ENCODE results near the gene ADAM12. TPM values are rescaled to one million over a fixed set of nuclear protein-coding genes. Genes with fewer than 3 reads are reported as not detected.

The ADAM12 gene
- total and polyA plus RNA-seq, 2 donors (not counting 3 experiments of a cell fraction or from before 2014, with no cell fraction given), result 0.22 to 0.33 TPM

GRCh38 chr10:125983161-125983560 is 405.1 kb downstream of the ADAM12 start:
- dilution Hi-C loops (cut with MboI; ENCODE audit: extremely low pct_ligation_motif_present, low sequenced_read_pairs), result no loop called here
- H3K27me3 ChIP-seq (ENCODE audit: control insufficient read depth in 2 of 2, insufficient read depth in 2 of 2, low read length in 2 of 2), result no peaks in the 10 kb centered on the region
- POLR2A ChIA-PET, result no interaction called here
- no peaks in the 10 kb centered on the region for H4K20me1 ChIP-seq (replicated peaks; ENCODE audit: control insufficient read depth, extremely low read depth, insufficient read depth, low read length)
- intact Hi-C loops (cut with micrococcal nuclease), result loop anchor here (1.0 to 5.0 kb wide), 4 partner anchors 58 to 319 kb away; no protein-coding TSS in a partner anchor
- no peak overlapping the region for H3K27ac ChIP-seq (ENCODE audit: insufficient read depth, low read depth, low read length)
- no peaks in the 10 kb centered on the region for H3K4me1 ChIP-seq (ENCODE audit: control insufficient read depth, extremely low read depth, insufficient read depth, low read length)
- no peaks in the 10 kb centered on the region for H3K79me2 ChIP-seq (ENCODE audit: control insufficient read depth, insufficient read depth, low read length)
- DNase-seq (ENCODE audit: low read depth, low spot score), result no peak
- no peak for FAIRE-seq
- H3K4me2 ChIP-seq (ENCODE audit: insufficient read depth, low read length), result no peak overlapping the region
- H3K9ac ChIP-seq (replicated peaks; ENCODE audit: extremely low read depth, insufficient read depth, low read length), result no peak overlapping the region
- no peak overlapping the region for H3K4me3 ChIP-seq (replicated peaks in 1 of 3; ENCODE audit: insufficient read depth in 1 of 3, low read depth in 1 of 3, low read length in 3 of 3)
- TF ChIP-seq JUN (IDR thresholded peaks at IDR 0.05; ENCODE audit: borderline replicate concordance, insufficient read depth, insufficient read length, low read depth) (no peak), EZH2 (IDR thresholded peaks at IDR 0.05; ENCODE audit: borderline replicate concordance, low read depth, low read length, severe bottlenecking) (no peak), FOS (IDR thresholded peaks at IDR 0.05; ENCODE audit: borderline replicate concordance, insufficient read depth, low read length) (no peak), MAX (IDR thresholded peaks at IDR 0.05; ENCODE audit: insufficient read depth, insufficient read length) (no peak), CTCF (IDR thresholded peaks at IDR 0.05; ENCODE audit: extremely low read depth in 1 of 2, insufficient read depth in 1 of 2, low read depth in 1 of 2, low read length in 2 of 2) (no peak), MYC (IDR thresholded peaks at IDR 0.05; ENCODE audit: low read depth, low read length) (no peak), POLR2AphosphoS5 (IDR thresholded peaks at IDR 0.05; ENCODE audit: insufficient read depth, low read depth, low read length) (no peak), POLR2A (IDR thresholded peaks at IDR 0.05; ENCODE audit: low read depth, low read length) (no peak), GATA2 (IDR thresholded peaks at IDR 0.05; ENCODE audit: insufficient read depth, insufficient read length, low read depth, low read length) (no peak)
- no peaks in the 10 kb centered on the region for H3K9me3 ChIP-seq (replicated peaks; ENCODE audit: control insufficient read depth, insufficient read depth, low read length)
- no peaks in the 10 kb centered on the region for H3K36me3 ChIP-seq (ENCODE audit: control insufficient read depth in 2 of 2, extremely low read depth in 1 of 2, insufficient read depth in 2 of 2, low read length in 2 of 2)
- CTCF ChIA-PET, result interaction anchor here (0.7 to 6.6 kb wide), 18 partner anchors 10 to 766 kb away, joined by 3 to 88 read pairs (median 4); no protein-coding TSS in a partner anchor
- BruUV-seq (replicated peaks), result no TSS peak
- no peak overlapping the region for H2AFZ ChIP-seq (ENCODE audit: low read depth, low read length)
- no peaks in the 10 kb centered on the region for H3K9me1 ChIP-seq (replicated peaks; ENCODE audit: control insufficient read depth, extremely low read depth, insufficient read depth, low read length)
